PC-3 (cell line): Measurements from ENCODE around the gene BCAR1.

ENCODE experiments used
- EZH2 ChIP-seq: fragments of 300-600 bp; sonication (generic); IDR thresholded peaks from one replicate; pipeline ENCODE4 v1.6.1; 2017; ENCODE audit warnings: antibody characterized with exemption, mild to moderate bottlenecking, low read length; ENCODE audit not compliant: unreplicated experiment
- EZH2phosphoT487 ChIP-seq: fragments of 300-600 bp; sonication (generic); IDR thresholded peaks from 2 replicates; pipeline ENCODE4 v1.6.1; 2018; ENCODE audit warnings: mild to moderate bottlenecking, antibody characterized with exemption, low read length, borderline replicate concordance

DNA sequence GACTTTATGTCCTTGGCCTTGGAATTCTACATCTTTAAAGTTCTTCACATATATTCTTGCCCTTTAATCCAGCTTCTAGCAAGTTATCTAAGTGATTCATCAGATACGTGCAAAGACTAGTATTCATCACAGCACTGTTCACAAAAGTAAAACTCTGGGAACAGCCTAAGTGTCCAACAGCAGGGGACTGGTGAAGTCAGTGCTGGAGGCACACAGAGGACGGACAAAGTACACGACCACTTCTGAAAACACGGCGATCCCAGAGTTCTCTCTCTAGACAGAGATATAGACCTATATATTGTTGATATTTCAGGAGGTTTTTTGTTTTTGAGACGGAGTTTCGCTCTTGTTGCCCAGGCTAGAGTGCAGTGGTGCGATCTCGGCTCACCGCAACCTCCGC is 19.9 kb downstream of the BCAR1 start:
- no peak for TF ChIP-seq EZH2
- no peak for TF ChIP-seq EZH2phosphoT487
